Choroid plexus epithelial cell (primary cell): Measurements from ENCODE around the gene RSPH9.

Source experiments
- DNase-seq: peaks from one replicate; pipeline ENCODE4 v3.0.0-alpha.2; 2010; ENCODE audit warnings: low read depth
- H3K4me3 ChIP-seq: 2 replicates; pipeline ENCODE4 v1.5.1; 2011; ENCODE audit warnings: low read depth, mild to moderate bottlenecking, control low read depth, low read length, moderate library complexity
- TF ChIP-seq, protein P1 (sequence below): conservative IDR thresholded peaks from 2 replicates; pipeline ENCODE4 v1.5.1; 2011; ENCODE audit warnings: low read depth, mild to moderate bottlenecking, control low read depth, inconsistent platforms, low read length, moderate library complexity

RSPH9 gene

DNA sequence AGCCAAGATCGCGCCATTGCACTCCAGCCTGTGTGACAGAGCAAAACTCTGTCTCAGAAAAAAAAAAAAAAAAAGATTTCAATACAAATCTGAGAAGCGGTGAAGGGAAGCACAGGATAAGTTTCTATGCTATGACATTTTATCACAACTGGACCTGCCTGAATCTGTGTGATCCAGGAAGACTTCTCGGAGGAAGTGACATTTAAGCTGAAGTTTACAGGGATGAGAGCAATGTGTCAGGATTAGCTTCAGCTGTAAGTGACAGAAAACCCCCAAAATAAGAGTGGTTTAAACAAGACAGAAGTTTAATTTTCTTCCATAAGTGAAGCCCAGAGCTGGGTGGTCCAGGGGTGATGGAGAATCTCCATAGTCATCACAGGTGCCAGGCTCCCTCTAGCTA, 76.2 kb downstream of the RSPH9 start:
- TF ChIP-seq, protein P1, sequence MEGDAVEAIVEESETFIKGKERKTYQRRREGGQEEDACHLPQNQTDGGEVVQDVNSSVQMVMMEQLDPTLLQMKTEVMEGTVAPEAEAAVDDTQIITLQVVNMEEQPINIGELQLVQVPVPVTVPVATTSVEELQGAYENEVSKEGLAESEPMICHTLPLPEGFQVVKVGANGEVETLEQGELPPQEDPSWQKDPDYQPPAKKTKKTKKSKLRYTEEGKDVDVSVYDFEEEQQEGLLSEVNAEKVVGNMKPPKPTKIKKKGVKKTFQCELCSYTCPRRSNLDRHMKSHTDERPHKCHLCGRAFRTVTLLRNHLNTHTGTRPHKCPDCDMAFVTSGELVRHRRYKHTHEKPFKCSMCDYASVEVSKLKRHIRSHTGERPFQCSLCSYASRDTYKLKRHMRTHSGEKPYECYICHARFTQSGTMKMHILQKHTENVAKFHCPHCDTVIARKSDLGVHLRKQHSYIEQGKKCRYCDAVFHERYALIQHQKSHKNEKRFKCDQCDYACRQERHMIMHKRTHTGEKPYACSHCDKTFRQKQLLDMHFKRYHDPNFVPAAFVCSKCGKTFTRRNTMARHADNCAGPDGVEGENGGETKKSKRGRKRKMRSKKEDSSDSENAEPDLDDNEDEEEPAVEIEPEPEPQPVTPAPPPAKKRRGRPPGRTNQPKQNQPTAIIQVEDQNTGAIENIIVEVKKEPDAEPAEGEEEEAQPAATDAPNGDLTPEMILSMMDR: no peak
- DNase-seq: no peak
- no peak overlapping the region for H3K4me3 ChIP-seq
